ENCODE measurements around the gene SMIM44.
"Not testable (repeated sequence)": the region's sequence is repeated elsewhere in the genome, so short reads cannot be mapped to it uniquely, and the experiment has no call there.

The SMIM44 gene

GRCh38 chr19:3452171-3452941, 30.9 kb downstream of the SMIM44 start:
- Histone ChIP-seq H3K36me3 (ENCODE audit: control insufficient read depth, insufficient read depth, low read length) (peaks cover 40% of the 10 kb centered on the region), H3K4me3 (ENCODE audit: insufficient read depth, low read depth, low read length, poor library complexity, severe bottlenecking) (no peak overlapping the region), H3K27ac (ENCODE audit: insufficient read depth, low read length, poor library complexity, severe bottlenecking) (no peak overlapping the region)

GRCh38 chr19:3451451-3451866, 31.8 kb downstream of the SMIM44 start:
- Histone ChIP-seq H3K27ac (ENCODE audit: insufficient read depth, low read length, poor library complexity, severe bottlenecking) (no peak overlapping the region), H3K9me3 (ENCODE audit: control insufficient read depth, low read length) (no peaks in the 10 kb centered on the region), H3K36me3 (ENCODE audit: control insufficient read depth, insufficient read depth, low read length) (peaks cover 40% of the 10 kb centered on the region), H3K4me1 (ENCODE audit: control insufficient read depth, insufficient read depth, low read length, poor library complexity, severe bottlenecking) (no peaks in the 10 kb centered on the region), H3K27me3 (replicated peaks; ENCODE audit: control insufficient read depth, insufficient read depth, low read length, poor library complexity, severe bottlenecking) (no peaks in the 10 kb centered on the region), H3K4me3 (ENCODE audit: insufficient read depth, low read depth, low read length, poor library complexity, severe bottlenecking) (no peak overlapping the region)
- no peak for DNase-seq

More at GRCh38 chr19:3452171-3452941, 30.9 kb downstream of the SMIM44 start:
- no peaks in the 10 kb centered on the region for H3K27me3 ChIP-seq (replicated peaks; ENCODE audit: control insufficient read depth, insufficient read depth, low read length, poor library complexity, severe bottlenecking)
- no peak for DNase-seq
- H3K9me3 ChIP-seq (ENCODE audit: control insufficient read depth, low read length), result no peaks in the 10 kb centered on the region
- H3K4me1 ChIP-seq (ENCODE audit: control insufficient read depth, insufficient read depth, low read length, poor library complexity, severe bottlenecking), result no peaks in the 10 kb centered on the region

- Histone ChIP-seq H3K27ac (ENCODE audit: insufficient read depth, low read length, poor library complexity, severe bottlenecking) (no peak overlapping the region), H3K36me3 (ENCODE audit: control insufficient read depth, insufficient read depth, low read length) (peaks cover 40% of the 10 kb centered on the region), H3K9me3 (ENCODE audit: control insufficient read depth, low read length) (no peaks in the 10 kb centered on the region), H3K27me3 (replicated peaks; ENCODE audit: control insufficient read depth, insufficient read depth, low read length, poor library complexity, severe bottlenecking) (no peaks in the 10 kb centered on the region), H3K4me3 (ENCODE audit: insufficient read depth, low read depth, low read length, poor library complexity, severe bottlenecking) (no peak overlapping the region), H3K4me1 (ENCODE audit: control insufficient read depth, insufficient read depth, low read length, poor library complexity, severe bottlenecking) (no peaks in the 10 kb centered on the region)
- DNase-seq, result no peak
Measured at GRCh38 chr19:3450796-3451411, 32.3 kb downstream of the SMIM44 start.

- Histone ChIP-seq H3K36me3 (ENCODE audit: control insufficient read depth, insufficient read depth, low read length) (peaks cover 23% of the 10 kb centered on the region), H3K4me1 (ENCODE audit: control insufficient read depth, insufficient read depth, low read length, poor library complexity, severe bottlenecking) (no peaks in the 10 kb centered on the region)
Measured at GRCh38 chr19:3448616-3449334, 34.5 kb downstream of the SMIM44 start.

GRCh38 chr19:3446657-3447056, 36.6 kb downstream of the SMIM44 start:
- H3K27ac ChIP-seq (ENCODE audit: insufficient read depth, low read length, poor library complexity, severe bottlenecking); DNase-seq; H3K4me1 ChIP-seq (ENCODE audit: control insufficient read depth, insufficient read depth, low read length, poor library complexity, severe bottlenecking); H3K27me3 ChIP-seq (replicated peaks; ENCODE audit: control insufficient read depth, insufficient read depth, low read length, poor library complexity, severe bottlenecking); H3K4me3 ChIP-seq (ENCODE audit: insufficient read depth, low read depth, low read length, poor library complexity, severe bottlenecking); H3K9me3 ChIP-seq (ENCODE audit: control insufficient read depth, low read length); H3K36me3 ChIP-seq (ENCODE audit: control insufficient read depth, insufficient read depth, low read length): not testable (repeated sequence)

More at GRCh38 chr19:3448616-3449334, 34.5 kb downstream of the SMIM44 start:
- Histone ChIP-seq H3K9me3 (ENCODE audit: control insufficient read depth, low read length) (no peaks in the 10 kb centered on the region), H3K4me3 (ENCODE audit: insufficient read depth, low read depth, low read length, poor library complexity, severe bottlenecking) (no peak overlapping the region), H3K27ac (ENCODE audit: insufficient read depth, low read length, poor library complexity, severe bottlenecking) (no peak overlapping the region), H3K27me3 (replicated peaks; ENCODE audit: control insufficient read depth, insufficient read depth, low read length, poor library complexity, severe bottlenecking) (no peaks in the 10 kb centered on the region)
- DNase-seq, result no peak

- no peaks in the 10 kb centered on the region for H3K4me1 ChIP-seq (ENCODE audit: control insufficient read depth, insufficient read depth, low read length, poor library complexity, severe bottlenecking)
- DNase-seq, result no peak
- no peaks in the 10 kb centered on the region for H3K27me3 ChIP-seq (replicated peaks; ENCODE audit: control insufficient read depth, insufficient read depth, low read length, poor library complexity, severe bottlenecking)
- H3K4me3 ChIP-seq (ENCODE audit: insufficient read depth, low read depth, low read length, poor library complexity, severe bottlenecking), result no peak overlapping the region
- H3K36me3 ChIP-seq (ENCODE audit: control insufficient read depth, insufficient read depth, low read length), result no peaks in the 10 kb centered on the region
- H3K27ac ChIP-seq (ENCODE audit: insufficient read depth, low read length, poor library complexity, severe bottlenecking), result no peak overlapping the region
- no peaks in the 10 kb centered on the region for H3K9me3 ChIP-seq (ENCODE audit: control insufficient read depth, low read length)
Measured at GRCh38 chr19:3444695-3445234, 38.5 kb downstream of the SMIM44 start.

GRCh38 chr19:3443840-3444694, 39.2 kb downstream of the SMIM44 start:
- no peaks in the 10 kb centered on the region for H3K36me3 ChIP-seq (ENCODE audit: control insufficient read depth, insufficient read depth, low read length)
- no peak overlapping the region for H3K4me3 ChIP-seq (ENCODE audit: insufficient read depth, low read depth, low read length, poor library complexity, severe bottlenecking)
- DNase-seq, result no peak
- H3K27ac ChIP-seq (ENCODE audit: insufficient read depth, low read length, poor library complexity, severe bottlenecking), result no peak overlapping the region
- no peaks in the 10 kb centered on the region for H3K4me1 ChIP-seq (ENCODE audit: control insufficient read depth, insufficient read depth, low read length, poor library complexity, severe bottlenecking)
- H3K9me3 ChIP-seq (ENCODE audit: control insufficient read depth, low read length), result no peaks in the 10 kb centered on the region
- H3K27me3 ChIP-seq (replicated peaks; ENCODE audit: control insufficient read depth, insufficient read depth, low read length, poor library complexity, severe bottlenecking), result no peaks in the 10 kb centered on the region

GRCh38 chr19:3442487-3443071, 40.7 kb downstream of the SMIM44 start:
- no peaks in the 10 kb centered on the region for H3K9me3 ChIP-seq (ENCODE audit: control insufficient read depth, low read length)
- no peak overlapping the region for H3K4me3 ChIP-seq (ENCODE audit: insufficient read depth, low read depth, low read length, poor library complexity, severe bottlenecking)
- H3K4me1 ChIP-seq (ENCODE audit: control insufficient read depth, insufficient read depth, low read length, poor library complexity, severe bottlenecking), result no peaks in the 10 kb centered on the region
- no peak for DNase-seq
- H3K27ac ChIP-seq (ENCODE audit: insufficient read depth, low read length, poor library complexity, severe bottlenecking), result no peak overlapping the region
- no peaks in the 10 kb centered on the region for H3K27me3 ChIP-seq (replicated peaks; ENCODE audit: control insufficient read depth, insufficient read depth, low read length, poor library complexity, severe bottlenecking)
- H3K36me3 ChIP-seq (ENCODE audit: control insufficient read depth, insufficient read depth, low read length), result no peaks in the 10 kb centered on the region

GRCh38 chr19:3441986-3442329, 41.3 kb downstream of the SMIM44 start:
- H3K27ac ChIP-seq (ENCODE audit: insufficient read depth, low read length, poor library complexity, severe bottlenecking), result no peak overlapping the region
- H3K36me3 ChIP-seq (ENCODE audit: control insufficient read depth, insufficient read depth, low read length), result no peaks in the 10 kb centered on the region
- H3K9me3 ChIP-seq (ENCODE audit: control insufficient read depth, low read length), result no peaks in the 10 kb centered on the region
- H3K4me1 ChIP-seq (ENCODE audit: control insufficient read depth, insufficient read depth, low read length, poor library complexity, severe bottlenecking), result no peaks in the 10 kb centered on the region
- H3K4me3 ChIP-seq (ENCODE audit: insufficient read depth, low read depth, low read length, poor library complexity, severe bottlenecking), result no peak overlapping the region
- DNase-seq, result no peak
- H3K27me3 ChIP-seq (replicated peaks; ENCODE audit: control insufficient read depth, insufficient read depth, low read length, poor library complexity, severe bottlenecking), result no peaks in the 10 kb centered on the region

Measured in effector memory CD4-positive, alpha-beta T cell (primary cell).